NCI-H524 treated with DMSO at 0.1 percent for 48 hours (cell line): ENCODE data around the gene FAM20C.
"Not testable (repeated sequence)": the region's sequence is repeated elsewhere in the genome, so short reads cannot be mapped to it uniquely, and the experiment has no call there.

ENCODE experiments used
- DNase-seq: peaks from one replicate; lab custom pipeline; 2025; lab: John Stamatoyannopoulos, UW

FAM20C gene

GRCh38 chr7:294440-295154 is 102.2 kb downstream of the FAM20C start:
- DNase-seq = no peak

- no peak for DNase-seq
These were observed 103.1 kb downstream of the FAM20C start for GRCh38 chr7:295155-296154.

- no peak for DNase-seq
These were observed 104.1 kb downstream of the FAM20C start for GRCh38 chr7:296373-296945.

GRCh38 chr7:297141-297540 is 104.8 kb downstream of the FAM20C start:
- DNase-seq = not testable (repeated sequence)

GRCh38 chr7:297611-298374 is 105.4 kb downstream of the FAM20C start:
- DNase-seq = no peak

GRCh38 chr7:298375-298702 is 106.0 kb downstream of the FAM20C start:
- DNase-seq = no peak

GRCh38 chr7:298743-299142 is 106.4 kb downstream of the FAM20C start:
- no peak for DNase-seq

- DNase-seq = no peak
These were observed 106.8 kb downstream of the FAM20C start for GRCh38 chr7:299169-299568.

GRCh38 chr7:299628-300027 is 107.3 kb downstream of the FAM20C start:
- DNase-seq = no peak

GRCh38 chr7:300048-300447 is 107.7 kb downstream of the FAM20C start:
- no peak for DNase-seq

GRCh38 chr7:300546-301290 is 108.3 kb downstream of the FAM20C start:
- DNase-seq = no peak

- DNase-seq = no peak
These were observed 109.1 kb downstream of the FAM20C start for GRCh38 chr7:301291-302053.

GRCh38 chr7:302054-302992 is 110.0 kb downstream of the FAM20C start:
- no peak for DNase-seq

- DNase-seq = no peak
These were observed 111.1 kb downstream of the FAM20C start for GRCh38 chr7:303425-303824.

GRCh38 chr7:303884-304573 is 111.7 kb downstream of the FAM20C start:
- no peak for DNase-seq

GRCh38 chr7:304574-305409 is 112.4 kb downstream of the FAM20C start:
- no peak for DNase-seq

- DNase-seq = no peak
These were observed 113.2 kb downstream of the FAM20C start for GRCh38 chr7:305410-306151.
